Left ventricle myocardium inferior (tissue), 1 donor: Measurements from ENCODE around the gene NBAS. TPM values are rescaled to one million over a fixed set of nuclear protein-coding genes. Genes with fewer than 3 reads are reported as not detected.

Experiments used
- DNase-seq: peaks from one replicate; pipeline ENCODE4 v3.0.0-alpha.2; 2020
- H3K27ac ChIP-seq: fragments of 200-600 bp; replicated peaks from 2 replicates; pipeline ENCODE4 v1.8.0; 2021
- H3K27me3 ChIP-seq: fragments of 200-600 bp; 2 replicates; pipeline ENCODE4 v1.8.0; 2021; ENCODE audit warnings: low read depth
- H3K36me3 ChIP-seq: fragments of 200-600 bp; 2 replicates; pipeline ENCODE4 v1.8.0; 2021
- H3K4me1 ChIP-seq: fragments of 200-600 bp; 2 replicates; pipeline ENCODE4 v1.8.0; 2021
- H3K4me3 ChIP-seq: fragments of 200-600 bp; 2 replicates; pipeline ENCODE4 v1.8.0; 2021; ENCODE audit warnings: mild to moderate bottlenecking, moderate library complexity
- H3K9me3 ChIP-seq: fragments of 200-600 bp; replicated peaks from 2 replicates; pipeline ENCODE4 v1.8.0; 2021
- intact Hi-C: fragments of 100-400 bp; cut with micrococcal nuclease; formaldehyde crosslinking; loops from one replicate; pipeline ENCODE4 v1.11.0; 2022
- total RNA-seq: library from RNA; stranded (reverse); fragmentation: NEBNext Ultra II Directional; extraction: Animal tissue kit (Norgen Biotek cat#: 25700); gene quantifications from one replicate; pipeline ENCODE4 v1.2.1, GENCODE V29; 2021
- TF ChIP-seq, protein P1 (sequence below): fragments of 200-600 bp; IDR thresholded peaks from 2 replicates; pipeline ENCODE4 v1.8.0; 2021; ENCODE audit warnings: antibody characterized with exemption, mild to moderate bottlenecking, borderline replicate concordance
- donor health status: DM: no; HTN: yes; CAD: no; lungs with severe emphysema.

NBAS gene
- total RNA-seq, 1 donor from 2014 or later: 50.6 TPM

DNA sequence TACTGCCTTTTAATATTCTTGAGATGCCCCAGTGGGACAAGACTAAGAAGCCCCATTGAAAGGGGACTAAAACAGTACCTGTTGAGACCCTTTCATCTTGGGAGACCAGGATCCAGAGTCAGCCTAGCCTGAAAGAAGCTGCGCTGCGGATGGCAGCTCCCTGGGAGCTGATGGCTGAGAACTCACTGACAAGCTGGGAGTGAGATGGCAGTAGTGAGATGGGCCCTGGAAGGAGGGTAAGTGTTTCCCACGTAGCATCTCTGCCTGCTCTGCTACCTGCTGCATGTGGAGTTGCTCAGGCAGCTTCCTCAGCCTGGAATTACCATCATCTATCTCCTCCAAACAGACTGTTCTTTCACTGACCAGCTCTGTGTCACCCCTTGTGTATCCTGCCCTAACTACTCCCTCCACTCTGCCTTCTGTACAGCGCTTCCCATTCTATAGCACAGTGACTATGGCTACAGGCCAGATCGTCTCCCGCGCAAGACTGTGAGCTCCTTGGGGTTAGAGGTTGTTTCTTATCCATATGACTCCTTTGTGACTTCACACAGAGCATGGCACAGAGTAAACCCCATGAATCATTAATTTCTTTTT lies 330.4 kb downstream of the NBAS start:
- intact Hi-C loops: no loop called here
- H3K4me1 ChIP-seq: no peaks in the 10 kb centered on the region
- DNase-seq: no peak
- H3K4me3 ChIP-seq: no peak overlapping the region
- no peaks in the 10 kb centered on the region for H3K27me3 ChIP-seq
- no peak overlapping the region for H3K27ac ChIP-seq
- H3K36me3 ChIP-seq: peaks cover 48% of the 10 kb centered on the region
- TF ChIP-seq, protein P1, sequence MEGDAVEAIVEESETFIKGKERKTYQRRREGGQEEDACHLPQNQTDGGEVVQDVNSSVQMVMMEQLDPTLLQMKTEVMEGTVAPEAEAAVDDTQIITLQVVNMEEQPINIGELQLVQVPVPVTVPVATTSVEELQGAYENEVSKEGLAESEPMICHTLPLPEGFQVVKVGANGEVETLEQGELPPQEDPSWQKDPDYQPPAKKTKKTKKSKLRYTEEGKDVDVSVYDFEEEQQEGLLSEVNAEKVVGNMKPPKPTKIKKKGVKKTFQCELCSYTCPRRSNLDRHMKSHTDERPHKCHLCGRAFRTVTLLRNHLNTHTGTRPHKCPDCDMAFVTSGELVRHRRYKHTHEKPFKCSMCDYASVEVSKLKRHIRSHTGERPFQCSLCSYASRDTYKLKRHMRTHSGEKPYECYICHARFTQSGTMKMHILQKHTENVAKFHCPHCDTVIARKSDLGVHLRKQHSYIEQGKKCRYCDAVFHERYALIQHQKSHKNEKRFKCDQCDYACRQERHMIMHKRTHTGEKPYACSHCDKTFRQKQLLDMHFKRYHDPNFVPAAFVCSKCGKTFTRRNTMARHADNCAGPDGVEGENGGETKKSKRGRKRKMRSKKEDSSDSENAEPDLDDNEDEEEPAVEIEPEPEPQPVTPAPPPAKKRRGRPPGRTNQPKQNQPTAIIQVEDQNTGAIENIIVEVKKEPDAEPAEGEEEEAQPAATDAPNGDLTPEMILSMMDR: no peak
- H3K9me3 ChIP-seq: peaks cover 10% of the 10 kb centered on the region

- H3K36me3 ChIP-seq: peaks cover 32% of the 10 kb centered on the region
- peaks cover 10% of the 10 kb centered on the region for H3K4me1 ChIP-seq
- intact Hi-C loops: no loop called here
- TF ChIP-seq, protein P1: no peak
- H3K9me3 ChIP-seq: peaks cover 10% of the 10 kb centered on the region
- no peak overlapping the region for H3K4me3 ChIP-seq
- no peak overlapping the region for H3K27ac ChIP-seq
- H3K27me3 ChIP-seq: no peaks in the 10 kb centered on the region
- no peak for DNase-seq
Measured at GRCh38 chr2:15226661-15227060, 334.5 kb downstream of the NBAS start.

DNA sequence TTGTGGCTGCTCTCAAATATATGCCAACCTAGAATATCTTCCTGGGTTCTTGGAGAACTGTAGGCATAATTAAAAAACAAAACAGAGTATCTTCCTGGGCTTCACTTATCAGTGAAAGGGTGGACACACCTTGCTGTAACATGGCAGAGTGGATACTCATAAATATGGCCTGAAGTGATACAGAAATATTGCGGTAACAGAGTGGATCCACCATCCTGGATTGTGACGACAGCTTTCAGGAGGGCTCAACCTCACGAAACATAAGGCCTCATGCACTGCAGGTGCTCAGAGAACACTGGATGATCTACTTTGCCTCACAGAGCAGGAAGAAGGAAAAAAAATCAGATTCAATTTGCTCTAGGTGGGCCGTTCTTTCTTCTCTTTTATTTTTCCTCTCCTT lies 336.0 kb downstream of the NBAS start:
- Histone ChIP-seq H3K27me3 (no peaks in the 10 kb centered on the region), H3K4me3 (no peak overlapping the region), H3K9me3 (peaks cover 10% of the 10 kb centered on the region), H3K27ac (no peak overlapping the region), H3K4me1 (peaks cover 10% of the 10 kb centered on the region), H3K36me3 (peaks cover 23% of the 10 kb centered on the region)
- intact Hi-C loops: no loop called here
- no peak for DNase-seq
- TF ChIP-seq, protein P1: no peak

DNA sequence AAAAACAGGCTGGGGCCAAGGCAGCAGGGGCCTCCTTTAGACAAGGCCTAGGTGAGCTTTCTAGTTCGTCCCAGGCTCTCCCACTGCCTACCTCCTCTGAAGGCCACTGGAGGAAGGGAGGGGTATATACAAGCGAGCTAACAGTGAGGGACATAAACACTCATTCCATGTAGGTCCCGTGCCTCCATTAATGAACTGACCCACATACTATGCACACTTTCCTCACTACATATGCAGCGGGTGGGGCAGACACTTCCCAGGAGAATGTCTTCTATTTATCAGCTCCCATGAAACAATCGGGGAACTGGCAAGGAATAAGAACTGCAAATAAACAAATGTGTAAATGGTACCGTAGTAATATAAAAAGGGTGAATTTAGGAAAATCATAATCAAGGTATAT lies 336.5 kb downstream of the NBAS start:
- TF ChIP-seq, protein P1: no peak
- H3K4me1 ChIP-seq: peaks cover 10% of the 10 kb centered on the region
- H3K9me3 ChIP-seq: peaks cover 10% of the 10 kb centered on the region
- intact Hi-C loops: no loop called here
- DNase-seq: no peak
- no peak overlapping the region for H3K4me3 ChIP-seq
- no peaks in the 10 kb centered on the region for H3K27me3 ChIP-seq
- peaks cover 23% of the 10 kb centered on the region for H3K36me3 ChIP-seq
- H3K27ac ChIP-seq: no peak overlapping the region

DNA sequence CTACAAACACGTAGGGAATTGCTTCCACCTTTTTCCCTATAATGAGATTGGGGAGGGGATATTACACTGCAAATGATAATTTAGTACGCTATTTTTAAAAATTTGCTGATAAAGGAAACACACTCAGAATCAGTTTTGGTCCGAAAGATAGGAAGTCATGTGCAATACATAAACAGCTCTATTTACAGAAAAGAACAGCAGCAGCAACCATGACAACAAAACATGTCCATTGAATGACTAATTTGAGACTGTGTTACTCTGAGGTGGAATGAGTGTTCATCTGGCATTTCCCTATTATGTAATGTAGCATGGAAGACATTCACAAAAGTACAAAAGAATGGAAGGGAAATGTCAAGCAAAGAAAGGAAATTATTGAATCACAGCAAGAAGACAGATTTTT lies 337.2 kb downstream of the NBAS start:
- no peak for DNase-seq
- no peak overlapping the region for H3K27ac ChIP-seq
- TF ChIP-seq, protein P1: no peak
- intact Hi-C loops: no loop called here
- H3K27me3 ChIP-seq: no peaks in the 10 kb centered on the region
- H3K4me1 ChIP-seq: peaks cover 10% of the 10 kb centered on the region
- peaks cover 20% of the 10 kb centered on the region for H3K36me3 ChIP-seq
- H3K9me3 ChIP-seq: peaks cover 10% of the 10 kb centered on the region
- H3K4me3 ChIP-seq: no peak overlapping the region

DNA sequence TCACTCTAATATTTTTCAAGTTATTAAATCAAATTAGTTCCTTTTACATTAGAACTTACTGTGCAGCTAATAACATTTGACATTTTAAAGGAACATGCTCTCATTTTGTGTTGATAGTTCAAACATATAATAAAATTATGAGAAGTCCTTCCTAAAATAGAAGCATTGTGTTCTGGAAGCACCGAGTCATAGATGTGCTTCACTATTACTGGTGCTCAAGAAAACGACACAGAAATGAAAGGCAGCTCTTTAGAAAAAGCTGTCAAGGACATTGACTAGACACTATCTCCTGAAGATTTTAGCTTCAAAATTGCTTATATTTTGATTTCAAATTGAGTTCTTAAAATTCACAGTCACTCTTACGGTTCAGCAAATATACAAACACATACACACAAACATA lies 338.3 kb downstream of the NBAS start:
- H3K36me3 ChIP-seq: peaks cover 20% of the 10 kb centered on the region
- peaks cover 8% of the 10 kb centered on the region for H3K9me3 ChIP-seq
- no peak for DNase-seq
- TF ChIP-seq, protein P1: no peak
- intact Hi-C loops: no loop called here
- no peak overlapping the region for H3K4me3 ChIP-seq
- H3K27me3 ChIP-seq: no peaks in the 10 kb centered on the region
- no peak overlapping the region for H3K27ac ChIP-seq
- peaks cover 10% of the 10 kb centered on the region for H3K4me1 ChIP-seq
